H1 (cell line): ENCODE measurements around the gene CAMK2D. TPM values are rescaled to one million over a fixed set of nuclear protein-coding genes. Genes with fewer than 3 reads are reported as not detected.

Source experiments
- BCL11A ChIP-seq, 2 experiments: IDR thresholded peaks; one replicate each; pipeline ENCODE4 v1.6.1; 2011; ENCODE audit warnings: low read depth in 2 of 2, low read length in 2 of 2, mild to moderate bottlenecking in 2 of 2
- CBX5 ChIP-seq: fragments of 300-800, 300-1000 bp; sonication (generic); IDR thresholded peaks from 2 replicates; pipeline ENCODE4 v1.7.1; 2016; ENCODE audit warnings: antibody characterized with exemption, low read length, low read depth
- CEBPB ChIP-seq: IDR thresholded peaks from 2 replicates; pipeline ENCODE4 v1.6.1; 2012; ENCODE audit warnings: low read depth, low read length
- CHD2 ChIP-seq: IDR thresholded peaks from 2 replicates; pipeline ENCODE4 v1.6.1; 2012; ENCODE audit warnings: low read length, improper control_type of control experiment
- EGR1 ChIP-seq: IDR thresholded peaks from 2 replicates; pipeline ENCODE4 v1.6.1; 2011; ENCODE audit warnings: low read depth, low read length, borderline replicate concordance
- HDAC2 ChIP-seq, 2 experiments: fragments of 300-600 bp in 1 of 2; sonication (generic) in 1 of 2; IDR thresholded peaks; 2 replicates each; pipeline ENCODE4 v1.6.1; 2011 to 2012; ENCODE audit warnings: low read depth in 2 of 2, low read length in 2 of 2, mild to moderate bottlenecking in 2 of 2, moderate library complexity in 2 of 2, borderline replicate concordance in 1 of 2, inconsistent platforms in 1 of 2
- KDM4A ChIP-seq: IDR thresholded peaks from one replicate; pipeline ENCODE4 v1.7.1; 2012; ENCODE audit warnings: low read depth, mild to moderate bottlenecking, moderate library complexity, low read length, inconsistent platforms; ENCODE audit not compliant: severe bottlenecking
- POLR2A ChIP-seq, 2 experiments: IDR thresholded peaks; 1 replicate in 1 of 2; 2 replicates in 1 of 2; pipeline ENCODE4 v1.6.1; 2011; ENCODE audit warnings: low read depth in 2 of 2, low read length in 2 of 2, mild to moderate bottlenecking in 2 of 2; ENCODE audit errors: control extremely low read depth in 1 of 2
- RFX5 ChIP-seq: IDR thresholded peaks from 2 replicates; pipeline ENCODE4 v1.6.1; 2011; ENCODE audit warnings: low read depth, low read length, improper control_type of control experiment, borderline replicate concordance
- RNF2 ChIP-seq: fragments of 200-900, 300-1000 bp; sonication (generic); IDR thresholded peaks from 2 replicates; pipeline ENCODE4 v1.7.1; 2016; ENCODE audit warnings: borderline replicate concordance, low read depth, mild to moderate bottlenecking, antibody characterized with exemption, low read length; ENCODE audit not compliant: poor library complexity, severe bottlenecking; ENCODE audit errors: missing control alignments
- SRF ChIP-seq: IDR thresholded peaks from 2 replicates; pipeline ENCODE4 v1.6.1; 2011; ENCODE audit warnings: mild to moderate bottlenecking, low read depth, low read length, moderate library complexity
- polyA plus RNA-seq, 7 experiments: library from polyadenylated mRNA; depleted of rRNA in 3 of 7; stranded (reverse) in 5 of 7; unstranded in 2 of 7; fragments of >200 nt in 5 of 7; fragments of 200-250 nt in 2 of 7; gene quantifications; 1 replicate in 5 of 7; 2 replicates in 1 of 7; 4 replicates in 1 of 7; pipeline versions ENCODE4 v1.2.1 to v1.2.3, GENCODE V29; 2011 to 2013; ENCODE audit warnings: missing spikeins in 2 of 7, mixed read lengths in 2 of 7
- total RNA-seq: library from RNA; stranded (reverse); fragmentation: NEBNext Ultra II Directional; extraction: Animal tissue kit (Norgen Biotek cat#: 25700); gene quantifications from 2 replicates; pipeline ENCODE4 v1.2.1, GENCODE V29; 2021
- TF ChIP-seq, protein P1 (sequence below): fragments of 300-600 bp; sonication (generic); IDR thresholded peaks from 2 replicates; pipeline ENCODE4 v1.7.1; 2012; ENCODE audit warnings: low read length, moderate library complexity, mild to moderate bottlenecking, inconsistent platforms; ENCODE audit not compliant: insufficient replicate concordance

Gene CAMK2D
- total and polyA plus RNA-seq, 2 of the 8 experiments (the other 6 are each of a cell fraction or from before 2014, with no cell fraction given): 3.2 to 7.0 TPM

DNA sequence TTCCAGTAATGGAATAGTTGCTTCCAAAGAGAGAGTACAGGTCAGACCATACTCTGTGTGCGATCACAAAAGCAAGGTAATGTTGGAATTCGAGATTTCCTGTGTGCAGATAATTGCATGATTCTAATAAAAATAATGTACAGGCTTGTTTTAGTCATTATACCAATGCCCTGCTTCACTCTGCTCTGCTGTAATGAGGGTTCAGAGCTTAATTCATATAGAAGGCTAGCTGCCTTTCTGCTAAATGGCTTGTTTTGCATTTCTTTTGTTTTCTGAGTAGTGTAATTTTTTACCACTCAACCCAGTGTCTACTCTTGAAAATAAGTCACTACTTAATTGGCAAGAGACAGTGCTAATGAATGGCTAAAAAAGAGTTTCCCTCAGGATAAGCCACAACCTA, 236.0 kb downstream of the CAMK2D start (continued):
- TF ChIP-seq, protein P1, sequence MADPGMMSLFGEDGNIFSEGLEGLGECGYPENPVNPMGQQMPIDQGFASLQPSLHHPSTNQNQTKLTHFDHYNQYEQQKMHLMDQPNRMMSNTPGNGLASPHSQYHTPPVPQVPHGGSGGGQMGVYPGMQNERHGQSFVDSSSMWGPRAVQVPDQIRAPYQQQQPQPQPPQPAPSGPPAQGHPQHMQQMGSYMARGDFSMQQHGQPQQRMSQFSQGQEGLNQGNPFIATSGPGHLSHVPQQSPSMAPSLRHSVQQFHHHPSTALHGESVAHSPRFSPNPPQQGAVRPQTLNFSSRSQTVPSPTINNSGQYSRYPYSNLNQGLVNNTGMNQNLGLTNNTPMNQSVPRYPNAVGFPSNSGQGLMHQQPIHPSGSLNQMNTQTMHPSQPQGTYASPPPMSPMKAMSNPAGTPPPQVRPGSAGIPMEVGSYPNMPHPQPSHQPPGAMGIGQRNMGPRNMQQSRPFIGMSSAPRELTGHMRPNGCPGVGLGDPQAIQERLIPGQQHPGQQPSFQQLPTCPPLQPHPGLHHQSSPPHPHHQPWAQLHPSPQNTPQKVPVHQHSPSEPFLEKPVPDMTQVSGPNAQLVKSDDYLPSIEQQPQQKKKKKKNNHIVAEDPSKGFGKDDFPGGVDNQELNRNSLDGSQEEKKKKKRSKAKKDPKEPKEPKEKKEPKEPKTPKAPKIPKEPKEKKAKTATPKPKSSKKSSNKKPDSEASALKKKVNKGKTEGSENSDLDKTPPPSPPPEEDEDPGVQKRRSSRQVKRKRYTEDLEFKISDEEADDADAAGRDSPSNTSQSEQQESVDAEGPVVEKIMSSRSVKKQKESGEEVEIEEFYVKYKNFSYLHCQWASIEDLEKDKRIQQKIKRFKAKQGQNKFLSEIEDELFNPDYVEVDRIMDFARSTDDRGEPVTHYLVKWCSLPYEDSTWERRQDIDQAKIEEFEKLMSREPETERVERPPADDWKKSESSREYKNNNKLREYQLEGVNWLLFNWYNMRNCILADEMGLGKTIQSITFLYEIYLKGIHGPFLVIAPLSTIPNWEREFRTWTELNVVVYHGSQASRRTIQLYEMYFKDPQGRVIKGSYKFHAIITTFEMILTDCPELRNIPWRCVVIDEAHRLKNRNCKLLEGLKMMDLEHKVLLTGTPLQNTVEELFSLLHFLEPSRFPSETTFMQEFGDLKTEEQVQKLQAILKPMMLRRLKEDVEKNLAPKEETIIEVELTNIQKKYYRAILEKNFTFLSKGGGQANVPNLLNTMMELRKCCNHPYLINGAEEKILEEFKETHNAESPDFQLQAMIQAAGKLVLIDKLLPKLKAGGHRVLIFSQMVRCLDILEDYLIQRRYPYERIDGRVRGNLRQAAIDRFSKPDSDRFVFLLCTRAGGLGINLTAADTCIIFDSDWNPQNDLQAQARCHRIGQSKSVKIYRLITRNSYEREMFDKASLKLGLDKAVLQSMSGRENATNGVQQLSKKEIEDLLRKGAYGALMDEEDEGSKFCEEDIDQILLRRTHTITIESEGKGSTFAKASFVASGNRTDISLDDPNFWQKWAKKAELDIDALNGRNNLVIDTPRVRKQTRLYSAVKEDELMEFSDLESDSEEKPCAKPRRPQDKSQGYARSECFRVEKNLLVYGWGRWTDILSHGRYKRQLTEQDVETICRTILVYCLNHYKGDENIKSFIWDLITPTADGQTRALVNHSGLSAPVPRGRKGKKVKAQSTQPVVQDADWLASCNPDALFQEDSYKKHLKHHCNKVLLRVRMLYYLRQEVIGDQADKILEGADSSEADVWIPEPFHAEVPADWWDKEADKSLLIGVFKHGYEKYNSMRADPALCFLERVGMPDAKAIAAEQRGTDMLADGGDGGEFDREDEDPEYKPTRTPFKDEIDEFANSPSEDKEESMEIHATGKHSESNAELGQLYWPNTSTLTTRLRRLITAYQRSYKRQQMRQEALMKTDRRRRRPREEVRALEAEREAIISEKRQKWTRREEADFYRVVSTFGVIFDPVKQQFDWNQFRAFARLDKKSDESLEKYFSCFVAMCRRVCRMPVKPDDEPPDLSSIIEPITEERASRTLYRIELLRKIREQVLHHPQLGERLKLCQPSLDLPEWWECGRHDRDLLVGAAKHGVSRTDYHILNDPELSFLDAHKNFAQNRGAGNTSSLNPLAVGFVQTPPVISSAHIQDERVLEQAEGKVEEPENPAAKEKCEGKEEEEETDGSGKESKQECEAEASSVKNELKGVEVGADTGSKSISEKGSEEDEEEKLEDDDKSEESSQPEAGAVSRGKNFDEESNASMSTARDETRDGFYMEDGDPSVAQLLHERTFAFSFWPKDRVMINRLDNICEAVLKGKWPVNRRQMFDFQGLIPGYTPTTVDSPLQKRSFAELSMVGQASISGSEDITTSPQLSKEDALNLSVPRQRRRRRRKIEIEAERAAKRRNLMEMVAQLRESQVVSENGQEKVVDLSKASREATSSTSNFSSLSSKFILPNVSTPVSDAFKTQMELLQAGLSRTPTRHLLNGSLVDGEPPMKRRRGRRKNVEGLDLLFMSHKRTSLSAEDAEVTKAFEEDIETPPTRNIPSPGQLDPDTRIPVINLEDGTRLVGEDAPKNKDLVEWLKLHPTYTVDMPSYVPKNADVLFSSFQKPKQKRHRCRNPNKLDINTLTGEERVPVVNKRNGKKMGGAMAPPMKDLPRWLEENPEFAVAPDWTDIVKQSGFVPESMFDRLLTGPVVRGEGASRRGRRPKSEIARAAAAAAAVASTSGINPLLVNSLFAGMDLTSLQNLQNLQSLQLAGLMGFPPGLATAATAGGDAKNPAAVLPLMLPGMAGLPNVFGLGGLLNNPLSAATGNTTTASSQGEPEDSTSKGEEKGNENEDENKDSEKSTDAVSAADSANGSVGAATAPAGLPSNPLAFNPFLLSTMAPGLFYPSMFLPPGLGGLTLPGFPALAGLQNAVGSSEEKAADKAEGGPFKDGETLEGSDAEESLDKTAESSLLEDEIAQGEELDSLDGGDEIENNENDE: no peak
- no peak for TF ChIP-seq CBX5
- no peak for TF ChIP-seq HDAC2 (IDR thresholded peaks at IDR 0.05; ENCODE audit: borderline replicate concordance in 1 of 2, low read depth in 2 of 2, low read length in 2 of 2)
- TF ChIP-seq RFX5: no peak
- TF ChIP-seq BCL11A (IDR thresholded peaks at IDR 0.05; ENCODE audit: low read depth in 2 of 2, low read length in 2 of 2): no peak
- no peak for TF ChIP-seq CEBPB
- TF ChIP-seq SRF: no peak
- TF ChIP-seq RNF2: no peak
- no peak for TF ChIP-seq EGR1
- no peak for TF ChIP-seq POLR2A (IDR thresholded peaks at IDR 0.05; ENCODE audit: control extremely low read depth in 1 of 2, low read depth in 2 of 2, low read length in 2 of 2)
- no peak for TF ChIP-seq CHD2
- TF ChIP-seq KDM4A: no peak
